ENCODE measurements around the gene TAF11L5. TPM values are rescaled to one million over a fixed set of nuclear protein-coding genes. Genes with fewer than 3 reads are reported as not detected.
"Not testable (repeated sequence)": the region's sequence is repeated elsewhere in the genome, so short reads cannot be mapped to it uniquely, and the experiment has no call there.

The TAF11L5 gene
- total RNA-seq, result not detected

- DNase-seq (ENCODE audit: low spot score), result not testable (repeated sequence)
Observed at GRCh38 chr5:17524935-17525334, at the start of gene TAF11L5. TAF11L5 (plus strand) TSS chr5:17525235.

GRCh38 chr5:17477043-17477442, 48.0 kb upstream of the TAF11L5 start:
- no peak for DNase-seq (ENCODE audit: low spot score)

- DNase-seq (ENCODE audit: low spot score), result no peak
Observed at GRCh38 chr5:17477573-17478265, 47.3 kb upstream of the TAF11L5 start.

GRCh38 chr5:17481378-17481777, 43.7 kb upstream of the TAF11L5 start:
- no peak for DNase-seq (ENCODE audit: low spot score)

- DNase-seq (ENCODE audit: low spot score), result no peak
Observed at GRCh38 chr5:17482790-17483189, 42.2 kb upstream of the TAF11L5 start.

- not testable (repeated sequence) for DNase-seq (ENCODE audit: low spot score)
Observed at GRCh38 chr5:17486464-17487173, 38.4 kb upstream of the TAF11L5 start.

- DNase-seq (ENCODE audit: low spot score), result no peak
Observed at GRCh38 chr5:17487174-17487512, 37.9 kb upstream of the TAF11L5 start.

GRCh38 chr5:17491257-17491656, 33.8 kb upstream of the TAF11L5 start:
- DNase-seq (ENCODE audit: low spot score), result not testable (repeated sequence)

- DNase-seq (ENCODE audit: low spot score), result no peak
Observed at GRCh38 chr5:17492770-17493169, 32.3 kb upstream of the TAF11L5 start.

GRCh38 chr5:17497446-17497845, 27.6 kb upstream of the TAF11L5 start:
- no peak for DNase-seq (ENCODE audit: low spot score)

- not testable (repeated sequence) for DNase-seq (ENCODE audit: low spot score)
Observed at GRCh38 chr5:17497931-17498330, 27.1 kb upstream of the TAF11L5 start, which contains the start of gene TAF11L2. TAF11L2 (plus strand) TSS chr5:17498231.

- DNase-seq (ENCODE audit: low spot score), result no peak
Observed at GRCh38 chr5:17511775-17512325, 13.2 kb upstream of the TAF11L5 start.

GRCh38 chr5:17517526-17517925, 7.5 kb upstream of the TAF11L5 start:
- DNase-seq (ENCODE audit: low spot score), result peak; percentile 26

GRCh38 chr5:17518067-17518466, 7.0 kb upstream of the TAF11L5 start, which contains the start of gene TAF11L3:
TAF11L3 (plus strand) TSS chr5:17518367.
- not testable (repeated sequence) for DNase-seq (ENCODE audit: low spot score)

GRCh38 chr5:17519508-17519907, 5.5 kb upstream of the TAF11L5 start:
- DNase-seq (ENCODE audit: low spot score), result not testable (repeated sequence)

GRCh38 chr5:17521501-17521900, 3.5 kb upstream of the TAF11L5 start, which contains the start of gene TAF11L4:
TAF11L4 (plus strand) TSS chr5:17521801.
- not testable (repeated sequence) for DNase-seq (ENCODE audit: low spot score)

GRCh38 chr5:17526504-17526903, 1.5 kb downstream of the TAF11L5 start:
- peak; percentile 52 for DNase-seq (ENCODE audit: low spot score)

- DNase-seq (ENCODE audit: low spot score), result not testable (repeated sequence)
Observed at GRCh38 chr5:17528369-17528768, 3.3 kb downstream of the TAF11L5 start, which contains the start of gene TAF11L6. TAF11L6 (plus strand) TSS chr5:17528669.

All from mucosa of gallbladder (tissue), 1 donor.